GM12892 (cell line): ENCODE data around the gene SNORC.
A peak's percentile ranks its signal among the peaks of the same experiment; 100 is the strongest.

ENCODE experiments used
- DNase-seq: peaks from one replicate; pipeline ENCODE4 v3.0.0; 2011; ENCODE audit not compliant: insufficient read length
- FAIRE-seq: peaks from 2 replicates; lab custom pipeline; 2011; peaks lifted over from hg19 to GRCh38; lab: Jason Lieb, UNC
- POLR2A ChIP-seq: IDR thresholded peaks from 2 replicates; pipeline ENCODE4 v1.6.1; 2011; ENCODE audit warnings: low read depth, low read length, control low read depth
- POLR2AphosphoS5 ChIP-seq: IDR thresholded peaks from 2 replicates; pipeline ENCODE4 v1.6.1; 2011; ENCODE audit warnings: low read depth, low read length, control low read depth
- TAF1 ChIP-seq: IDR thresholded peaks from 2 replicates; pipeline ENCODE4 v1.6.1; 2011; ENCODE audit warnings: low read depth, mild to moderate bottlenecking, control low read depth, low read length, borderline replicate concordance

The SNORC gene

GRCh38 chr2:232879618-232880494 lies 9.8 kb downstream of the SNORC start:
- TF ChIP-seq POLR2A = no peak
- TF ChIP-seq TAF1 = no peak
- TF ChIP-seq POLR2AphosphoS5 = no peak
- no peak for DNase-seq
- no peak for FAIRE-seq

- DNase-seq (no peak), FAIRE-seq (no peak)
- TF ChIP-seq POLR2AphosphoS5 (no peak), TAF1 (no peak), POLR2A (no peak)
Observed at GRCh38 chr2:232880764-232881351, 10.8 kb downstream of the SNORC start.

- no peak for DNase-seq
- FAIRE-seq = no peak
- TF ChIP-seq POLR2A (no peak), TAF1 (no peak), POLR2AphosphoS5 (no peak)
Observed at GRCh38 chr2:232882085-232882484, 12.0 kb downstream of the SNORC start.

DNA sequence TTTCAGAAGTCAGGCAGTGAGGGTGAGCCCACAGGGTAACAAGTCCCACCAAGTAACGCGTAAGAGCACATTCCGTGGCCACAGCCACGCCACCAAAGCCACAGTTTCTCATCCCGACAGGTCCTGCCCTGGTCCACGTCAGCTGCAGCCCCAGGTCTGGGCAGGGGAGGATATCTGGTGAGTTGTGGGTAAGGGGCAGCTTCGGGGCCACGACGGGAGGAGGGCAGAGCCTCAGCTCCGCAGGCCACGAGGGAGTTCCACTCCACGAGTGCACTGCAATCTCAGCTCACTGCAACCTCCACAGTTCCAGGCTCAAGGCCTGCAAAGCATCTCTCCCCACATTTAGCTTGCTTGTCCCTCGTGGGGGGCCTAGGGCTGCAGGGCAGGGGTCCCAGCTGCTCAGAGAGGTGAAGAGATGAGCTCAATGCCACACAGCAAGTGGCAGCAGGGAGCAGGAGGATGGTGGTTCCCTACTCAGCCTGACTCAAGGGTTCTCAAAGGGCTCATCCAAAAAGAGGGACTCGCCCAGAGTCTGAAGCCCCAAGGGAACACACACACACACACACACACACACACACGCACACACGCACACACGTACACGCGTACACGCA lies 12.5 kb downstream of the SNORC start:
- DNase-seq = no peak
- FAIRE-seq = no peak
- TF ChIP-seq POLR2A (no peak), POLR2AphosphoS5 (no peak), TAF1 (no peak)

- DNase-seq = no peak
- FAIRE-seq = no peak
- no peak for TF ChIP-seq TAF1
- TF ChIP-seq POLR2AphosphoS5 = no peak
- TF ChIP-seq POLR2A = no peak
Observed at GRCh38 chr2:232883116-232883721, 13.2 kb downstream of the SNORC start.

DNA sequence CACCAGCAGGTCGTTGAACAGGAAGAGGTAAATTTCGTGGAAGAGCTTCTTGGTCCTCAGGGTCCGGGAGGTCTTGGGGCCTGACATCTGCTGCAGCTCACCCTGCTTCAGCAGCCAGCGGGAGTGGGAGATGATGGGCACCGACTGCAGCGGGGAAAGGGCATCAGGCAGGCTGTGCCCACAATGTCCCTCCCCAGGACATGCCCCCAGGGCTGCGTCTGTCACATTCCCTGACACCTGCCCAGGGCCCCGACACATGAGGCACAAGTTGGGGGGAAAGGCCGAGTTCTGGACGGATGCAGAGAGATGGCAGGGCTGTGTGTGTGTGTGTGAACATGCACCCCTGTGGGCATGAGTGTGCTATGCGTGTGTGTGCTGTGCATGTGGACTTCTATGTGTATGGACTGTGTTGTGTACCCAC lies 13.9 kb downstream of the SNORC start:
- no peak for DNase-seq
- no peak for TF ChIP-seq POLR2A
- no peak for FAIRE-seq

- no peak for FAIRE-seq
- TF ChIP-seq TAF1 (no peak), POLR2AphosphoS5 (no peak), POLR2A (no peak)
- no peak for DNase-seq
Observed at GRCh38 chr2:232884549-232885263, 14.6 kb downstream of the SNORC start.

- TF ChIP-seq POLR2AphosphoS5 = no peak
- TF ChIP-seq POLR2A = no peak
- TF ChIP-seq TAF1 = no peak
Observed at GRCh38 chr2:232885264-232885961, 15.3 kb downstream of the SNORC start.

GRCh38 chr2:232886176-232886575 lies 16.1 kb downstream of the SNORC start:
- TF ChIP-seq TAF1 = no peak
- TF ChIP-seq POLR2A = no peak
- TF ChIP-seq POLR2AphosphoS5 = no peak
- FAIRE-seq (no peak), DNase-seq (peak; percentile 2)

More at GRCh38 chr2:232885264-232885961, 15.3 kb downstream of the SNORC start:
- no peak for FAIRE-seq
- DNase-seq = peak; percentile 2

DNA sequence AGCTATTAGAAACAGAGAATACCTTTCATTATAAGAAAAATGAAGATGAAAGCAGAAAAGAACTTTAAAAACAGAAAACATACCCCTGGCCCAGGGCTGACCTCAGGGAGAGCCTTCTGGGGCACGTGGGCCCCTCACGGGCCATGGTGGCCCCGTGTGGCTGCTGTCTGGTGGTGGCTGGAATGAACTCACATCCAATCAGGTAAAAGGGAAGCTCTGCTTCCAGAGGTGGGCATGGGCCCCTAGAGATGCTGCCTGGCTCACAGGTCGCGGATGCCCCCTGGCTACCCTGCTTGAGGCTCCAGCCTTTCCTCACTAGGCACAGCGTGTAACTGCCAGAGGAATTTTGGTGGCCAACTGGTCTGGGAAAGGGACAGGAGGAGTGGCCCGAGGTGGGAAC lies 16.6 kb downstream of the SNORC start:
- TF ChIP-seq POLR2A (no peak), TAF1 (no peak), POLR2AphosphoS5 (no peak)
- FAIRE-seq (no peak), DNase-seq (peak; percentile 0)
